22Rv1 (cell line): Measurements from ENCODE around the gene HSPB9.

Experiments used
- CTCF ChIP-seq: fragments of 450-650 bp; IDR thresholded peaks from 2 replicates; pipeline ENCODE4 v1.5.1; 2017; ENCODE audit warnings: mild to moderate bottlenecking
- ZFX ChIP-seq: fragments of 450-650 bp; IDR thresholded peaks from 2 replicates; pipeline ENCODE4 v1.6.1; 2017; ENCODE audit warnings: antibody characterized with exemption, borderline replicate concordance

DNA sequence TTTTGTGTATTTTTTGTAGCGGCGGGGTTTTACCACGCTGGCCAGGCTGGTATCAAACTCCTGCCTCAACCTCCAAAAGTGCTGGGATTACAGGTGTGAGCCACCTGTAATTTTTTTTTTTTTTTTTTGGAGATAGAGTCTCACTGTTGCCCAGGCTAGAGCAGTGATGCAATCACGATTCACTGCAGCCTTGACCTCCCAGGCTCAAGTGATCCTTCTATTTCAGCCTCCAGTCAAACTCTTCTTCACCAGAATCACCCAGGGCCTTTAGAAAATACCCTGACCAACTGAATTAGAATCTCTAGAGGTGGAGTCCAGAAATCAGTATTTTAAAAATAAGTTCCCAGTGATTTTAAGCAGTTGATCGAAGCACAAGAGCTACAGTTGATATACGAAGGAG lies 12.5 kb downstream of the HSPB9 start:
- TF ChIP-seq CTCF = no peak
- no peak for TF ChIP-seq ZFX
